Adrenal gland (tissue), 5 donors: Measurements from ENCODE around the gene CDH24.

Experiments
- CTCF ChIP-seq, 6 experiments: fragments of 450-650 bp in 4 of 6; fragments of 200-600 bp in 2 of 6; sonication (generic) in 1 of 6; IDR thresholded peaks; 1 replicate in 5 of 6; 2 replicates in 1 of 6; pipeline versions ENCODE4 v1.5.1 to v1.8.0; 2016 to 2021; ENCODE audit warnings: antibody characterized with exemption in 6 of 6, mild to moderate bottlenecking in 2 of 6, moderate library complexity in 1 of 6
- POLR2A ChIP-seq, 2 donors: fragments of 450-650 bp; IDR thresholded peaks; one replicate each; pipeline ENCODE4 v1.6.1; 2017; ENCODE audit warnings: antibody characterized with exemption in 2 of 2, mild to moderate bottlenecking in 2 of 2, moderate library complexity in 1 of 2
- donor health status: DM: no; HTN: no; CAD: no.

GRCh38 chr14:23009939-23010726 is 47.2 kb downstream of the CDH24 start, which contains the start of gene C14orf93:
- no peak for TF ChIP-seq CTCF (IDR thresholded peaks at IDR 0.05)
- TF ChIP-seq POLR2A (IDR thresholded peaks at IDR 0.05), result peak in 1 of 2 donors; percentile 29
